ACC112 (cell line): ENCODE results near the gene CLDND2.

Experiments used
- H2AFZ ChIP-seq: fragments of 200-600 bp; sonication (generic); one replicate; pipeline ENCODE4 v1.6.0; 2017; ENCODE audit warnings: antibody characterized with exemption, low read length; ENCODE audit not compliant: unreplicated experiment
- H3K27ac ChIP-seq: fragments of 200-600 bp; sonication (generic); 2 replicates; pipeline ENCODE4 v1.5.1; 2014; ENCODE audit warnings: low read depth, mild to moderate bottlenecking, antibody characterized with exemption, low read length, moderate library complexity
- H3K27me3 ChIP-seq: fragments of 200-600 bp; sonication (generic); 2 replicates; pipeline ENCODE4 v1.6.1; 2014; ENCODE audit warnings: mild to moderate bottlenecking, antibody characterized with exemption, low read length, moderate library complexity, mixed read lengths; ENCODE audit not compliant: insufficient read depth
- H3K36me3 ChIP-seq: fragments of 200-600 bp; sonication (generic); 2 replicates; pipeline ENCODE4 v1.6.1; 2016; ENCODE audit warnings: mild to moderate bottlenecking, antibody characterized with exemption, low read length, moderate library complexity, mixed read lengths; ENCODE audit not compliant: insufficient read depth
- H3K4me1 ChIP-seq: fragments of 200-600 bp; sonication (generic); one replicate; pipeline ENCODE4 v1.6.1; 2016; ENCODE audit warnings: low read length, mixed read lengths; ENCODE audit not compliant: insufficient read depth, unreplicated experiment, control insufficient read depth
- H3K4me3 ChIP-seq: fragments of 200-600 bp; sonication (generic); 2 replicates; pipeline ENCODE4 v1.5.1; 2014; ENCODE audit warnings: mild to moderate bottlenecking, low read depth, low read length
- H3K79me2 ChIP-seq: fragments of 200-600 bp; sonication (generic); one replicate; pipeline ENCODE4 v1.6.0; 2016; ENCODE audit warnings: low read length; ENCODE audit not compliant: control insufficient read depth, unreplicated experiment, insufficient read depth

Gene CLDND2

GRCh38 chr19:51380379-51380778, 11.6 kb upstream of the CLDND2 start:
- H3K27ac ChIP-seq, result no peak overlapping the region
- no peaks in the 10 kb centered on the region for H3K4me1 ChIP-seq
- H2AFZ ChIP-seq, result no peak overlapping the region
- no peak overlapping the region for H3K4me3 ChIP-seq
- H3K27me3 ChIP-seq, result no peaks in the 10 kb centered on the region
- H3K79me2 ChIP-seq, result no peaks in the 10 kb centered on the region
- no peaks in the 10 kb centered on the region for H3K36me3 ChIP-seq

- Histone ChIP-seq H3K4me3 (no peak overlapping the region), H2AFZ (no peak overlapping the region), H3K27me3 (no peaks in the 10 kb centered on the region), H3K4me1 (no peaks in the 10 kb centered on the region), H3K27ac (no peak overlapping the region), H3K79me2 (no peaks in the 10 kb centered on the region), H3K36me3 (no peaks in the 10 kb centered on the region)
Observed at GRCh38 chr19:51377422-51377821, 8.6 kb upstream of the CLDND2 start.

- H2AFZ ChIP-seq, result no peak overlapping the region
- no peak overlapping the region for H3K4me3 ChIP-seq
- H3K79me2 ChIP-seq, result no peaks in the 10 kb centered on the region
- no peaks in the 10 kb centered on the region for H3K4me1 ChIP-seq
- no peak overlapping the region for H3K27ac ChIP-seq
- no peaks in the 10 kb centered on the region for H3K36me3 ChIP-seq
- H3K27me3 ChIP-seq, result no peaks in the 10 kb centered on the region
Observed at GRCh38 chr19:51375504-51376221, 6.9 kb upstream of the CLDND2 start.

GRCh38 chr19:51372649-51373504, 4.1 kb upstream of the CLDND2 start, which contains the start of gene NKG7:
NKG7 (minus strand) TSS chr19:51372654; CDS start chr19:51372535, 119 bp downstream.
- Histone ChIP-seq H2AFZ (no peak within 1 kb of the TSS), H3K27ac (no peak within 1 kb of the TSS), H3K79me2 (no peaks in the 10 kb centered on the region), H3K4me3 (no peak within 1 kb of the TSS), H3K36me3 (no peaks in the 10 kb centered on the region), H3K27me3 (no peaks in the 10 kb centered on the region), H3K4me1 (no peaks in the 10 kb centered on the region)

- no peaks in the 10 kb centered on the region for H3K4me1 ChIP-seq
- H2AFZ ChIP-seq, result no peak overlapping the region
- no peak overlapping the region for H3K4me3 ChIP-seq
- no peaks in the 10 kb centered on the region for H3K36me3 ChIP-seq
- H3K79me2 ChIP-seq, result no peaks in the 10 kb centered on the region
- H3K27ac ChIP-seq, result no peak overlapping the region
- no peaks in the 10 kb centered on the region for H3K27me3 ChIP-seq
Observed at GRCh38 chr19:51372021-51372648, 3.3 kb upstream of the CLDND2 start.

GRCh38 chr19:51371186-51371690, 2.4 kb upstream of the CLDND2 start:
- Histone ChIP-seq H3K27me3 (no peaks in the 10 kb centered on the region), H3K4me1 (no peaks in the 10 kb centered on the region), H2AFZ (no peak overlapping the region), H3K79me2 (no peaks in the 10 kb centered on the region), H3K36me3 (no peaks in the 10 kb centered on the region), H3K4me3 (no peak overlapping the region), H3K27ac (no peak overlapping the region)

- Histone ChIP-seq H3K36me3 (no peaks in the 10 kb centered on the region), H3K4me3 (no peak overlapping the region), H3K27ac (no peak overlapping the region), H2AFZ (no peak overlapping the region), H3K79me2 (peaks cover 7% of the 10 kb centered on the region), H3K4me1 (peaks cover 1% of the 10 kb centered on the region), H3K27me3 (no peaks in the 10 kb centered on the region)
Observed at GRCh38 chr19:51370230-51370629, 1.4 kb upstream of the CLDND2 start.

- Histone ChIP-seq H3K4me3 (peak overlapping the region; percentile 82), H2AFZ (peak overlapping the region; percentile 82), H3K27ac (peak overlapping the region; percentile 40; the same call in 1 of the 2 replicates), H3K79me2 (peaks cover 25% of the 10 kb centered on the region), H3K27me3 (no peaks in the 10 kb centered on the region), H3K36me3 (no peaks in the 10 kb centered on the region), H3K4me1 (peaks cover 21% of the 10 kb centered on the region)
Observed at GRCh38 chr19:51367565-51368365, 1.0 kb downstream of the CLDND2 start.

- Histone ChIP-seq H3K27me3 (no peaks in the 10 kb centered on the region), H3K36me3 (no peaks in the 10 kb centered on the region), H2AFZ (no peak overlapping the region), H3K4me1 (peaks cover 25% of the 10 kb centered on the region), H3K27ac (peak overlapping the region; percentile 78), H3K79me2 (peaks cover 30% of the 10 kb centered on the region), H3K4me3 (peak overlapping the region; percentile 82)
Observed at GRCh38 chr19:51367255-51367564, 1.6 kb downstream of the CLDND2 start.
